HG03558 (cell line): ENCODE data around the gene RBM34.
"Not testable (repeated sequence)": the region's sequence is repeated elsewhere in the genome, so short reads cannot be mapped to it uniquely, and the experiment has no call there.

Experiments used
- ATAC-seq: cut with Tn5 transposase; IDR thresholded peaks from one replicate; pipeline ENCODE4 v1.9.1; 2021; ENCODE audit warnings: moderate number of reproducible peaks; ENCODE audit not compliant: unreplicated experiment; ENCODE audit errors: extremely low read depth

Gene RBM34

GRCh38 chr1:235093696-235094592 is 67.1 kb downstream of the RBM34 start:
- ATAC-seq = no peak

- ATAC-seq = no peak
These were observed 67.9 kb downstream of the RBM34 start for GRCh38 chr1:235093013-235093695.

GRCh38 chr1:235092415-235092814 is 68.6 kb downstream of the RBM34 start:
- not testable (repeated sequence) for ATAC-seq

GRCh38 chr1:235092045-235092406 is 69.0 kb downstream of the RBM34 start:
- not testable (repeated sequence) for ATAC-seq

DNA sequence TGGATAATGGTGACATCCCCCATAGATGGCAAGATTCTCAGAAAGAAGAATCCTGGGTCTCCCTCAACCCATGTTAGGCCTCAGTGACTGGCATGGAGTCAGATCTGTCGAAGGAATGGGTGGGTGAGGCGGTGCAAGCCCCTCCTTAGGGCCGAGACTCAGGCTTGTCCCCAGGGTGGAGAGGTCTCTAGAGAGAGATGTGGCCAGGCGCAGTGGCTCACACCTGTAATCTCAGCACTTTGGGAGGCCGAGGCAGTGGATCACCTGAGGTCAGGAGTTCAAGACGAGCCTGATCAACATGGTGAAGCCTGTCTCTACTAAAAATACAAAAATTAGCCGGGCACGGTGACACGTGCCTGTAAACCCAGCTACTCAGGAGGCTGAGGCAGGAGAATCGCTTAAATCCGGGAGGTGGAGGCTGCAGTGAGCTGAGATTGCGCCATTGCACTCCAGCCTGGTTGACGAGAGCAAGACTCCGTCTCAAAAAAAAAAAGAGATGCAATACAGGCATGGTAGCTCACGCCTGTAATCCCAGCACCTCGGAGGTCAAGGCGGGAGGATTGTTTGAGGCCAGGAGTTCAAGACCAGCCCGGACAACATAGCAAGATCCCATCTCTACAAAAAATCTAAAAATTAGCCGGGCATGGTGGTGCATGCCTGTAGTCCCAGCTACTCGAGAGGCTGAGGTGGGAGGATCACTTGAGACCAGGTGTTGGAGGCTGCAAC is 69.6 kb downstream of the RBM34 start:
- not testable (repeated sequence) for ATAC-seq

GRCh38 chr1:235090406-235091069 is 70.5 kb downstream of the RBM34 start:
- no peak for ATAC-seq

DNA sequence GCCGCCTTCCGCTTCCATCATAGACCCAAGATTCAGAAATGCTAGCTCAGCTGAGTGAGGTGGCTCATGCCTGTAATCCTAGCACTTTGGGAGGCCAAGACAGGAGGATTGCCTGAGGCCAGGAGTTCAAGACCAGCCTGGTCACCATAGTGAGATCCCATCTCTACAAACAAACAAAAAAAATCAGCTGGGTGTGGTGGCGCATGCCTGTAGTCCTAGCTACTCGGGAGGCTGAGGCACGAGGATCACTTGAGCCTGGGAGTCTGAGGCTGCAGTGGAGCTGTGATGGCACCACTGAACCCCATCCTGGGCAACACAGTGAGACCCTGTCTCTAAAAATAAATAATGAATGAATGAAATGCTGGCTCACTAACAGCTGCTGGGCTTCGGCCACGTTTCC is 72.1 kb downstream of the RBM34 start:
- ATAC-seq = no peak

- no peak for ATAC-seq
These were observed 72.6 kb downstream of the RBM34 start for GRCh38 chr1:235088430-235088829.

DNA sequence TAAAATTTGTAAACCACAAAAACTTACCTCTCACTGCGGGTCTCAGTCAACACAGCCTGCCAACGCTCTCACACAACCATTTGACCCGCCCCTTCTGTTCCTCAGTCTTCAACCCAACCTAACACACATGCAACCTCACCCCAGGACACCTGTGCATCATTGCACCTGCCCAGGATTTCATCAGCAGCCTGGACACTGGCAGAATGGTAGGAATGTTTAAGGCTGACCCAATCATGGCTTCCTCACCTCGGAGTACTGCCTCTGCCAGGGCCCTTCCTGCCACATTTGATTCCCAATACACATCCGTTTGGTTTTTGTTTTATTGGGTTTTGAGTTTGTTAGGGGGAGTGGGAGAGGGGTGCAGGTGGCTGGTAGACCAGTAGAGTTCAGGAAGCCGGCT is 73.1 kb downstream of the RBM34 start:
- no peak for ATAC-seq

GRCh38 chr1:235085411-235086117 is 75.5 kb downstream of the RBM34 start:
- ATAC-seq = not testable (repeated sequence)
